ENCODE measurements around the gene CKS1B.

The CKS1B gene

DNA sequence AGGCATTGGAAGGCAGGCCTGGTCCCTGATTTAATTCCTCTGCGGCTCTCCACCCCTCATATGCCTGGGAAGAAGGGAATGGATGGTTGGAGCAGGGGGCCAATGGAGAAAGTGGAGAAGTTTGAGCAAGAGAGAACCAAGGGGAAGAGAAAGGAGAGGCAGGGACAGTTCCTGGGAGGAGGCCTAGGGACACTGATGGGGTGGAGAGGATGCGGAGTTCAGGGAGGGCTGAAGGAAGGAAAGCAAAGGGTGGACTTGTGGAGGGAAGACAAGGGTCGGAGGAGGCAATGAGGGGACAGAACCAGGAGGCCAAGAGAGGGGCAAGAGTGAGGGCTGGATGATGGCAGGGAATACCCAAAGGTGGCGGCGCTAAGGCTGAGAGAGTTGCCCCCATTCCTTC, 35.3 kb downstream of the CKS1B start:
- no peaks in the 10 kb centered on the region for H3K27me3 ChIP-seq (ENCODE audit: low read depth)
- H3K36me3 ChIP-seq (replicated peaks), result peaks cover 9% of the 10 kb centered on the region; the same call in 1 of the 2 replicates
- DNase-seq (ENCODE audit: low spot score in 2 of 2), result no peak
- no peaks in the 10 kb centered on the region for H3K9me3 ChIP-seq
- in situ Hi-C loops (cut with MboI; ENCODE audit: low sequenced_read_pairs), result no loop called here
- peaks cover 4% of the 10 kb centered on the region for H3K4me1 ChIP-seq
- no peak overlapping the region for H3K4me3 ChIP-seq

DNA sequence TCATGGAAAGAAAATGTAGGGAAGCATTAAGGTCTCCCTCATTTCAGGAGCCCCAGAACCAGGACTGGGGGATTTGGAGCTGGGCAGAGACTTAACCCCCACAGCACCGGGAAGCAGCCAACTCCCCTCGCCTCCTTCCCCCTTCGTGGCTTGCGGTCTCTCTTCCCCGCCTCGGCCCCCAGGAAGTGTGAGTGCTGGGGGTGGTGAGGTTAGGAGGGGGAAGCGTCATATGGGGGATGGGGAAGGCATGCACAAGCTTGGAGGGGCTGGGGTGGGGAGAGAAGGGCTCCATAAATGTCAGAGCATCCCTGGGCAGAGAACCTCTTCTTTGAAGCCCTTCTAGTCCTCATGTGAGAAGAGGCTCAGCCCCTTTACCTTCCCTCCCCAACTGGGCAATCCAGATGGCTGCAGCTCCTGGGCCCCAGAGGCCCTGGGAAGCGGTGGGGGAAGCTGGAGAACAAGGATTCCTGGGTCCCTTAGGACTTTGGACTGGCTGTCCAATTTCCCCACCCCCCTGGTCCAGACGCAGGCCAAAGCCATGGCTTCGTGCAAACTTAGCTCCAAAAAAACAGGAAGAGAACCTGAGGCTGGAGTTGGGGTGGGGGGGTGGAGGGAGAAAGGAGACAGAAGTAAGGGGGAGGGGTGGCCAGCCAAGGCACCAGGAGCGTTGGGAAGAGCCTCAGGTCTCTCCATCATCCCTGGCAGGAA, 35.9 kb downstream of the CKS1B start:
- in situ Hi-C loops (cut with MboI; ENCODE audit: low sequenced_read_pairs), result no loop called here
- no peak for DNase-seq (ENCODE audit: low spot score in 2 of 2)
- Histone ChIP-seq H3K9me3 (no peaks in the 10 kb centered on the region), H3K4me3 (no peak overlapping the region), H3K4me1 (peaks cover 4% of the 10 kb centered on the region; the same call in 1 of the 2 replicates), H3K36me3 (replicated peaks) (peaks cover 15% of the 10 kb centered on the region; the same call in 1 of the 2 replicates), H3K27me3 (ENCODE audit: low read depth) (no peaks in the 10 kb centered on the region)

DNA sequence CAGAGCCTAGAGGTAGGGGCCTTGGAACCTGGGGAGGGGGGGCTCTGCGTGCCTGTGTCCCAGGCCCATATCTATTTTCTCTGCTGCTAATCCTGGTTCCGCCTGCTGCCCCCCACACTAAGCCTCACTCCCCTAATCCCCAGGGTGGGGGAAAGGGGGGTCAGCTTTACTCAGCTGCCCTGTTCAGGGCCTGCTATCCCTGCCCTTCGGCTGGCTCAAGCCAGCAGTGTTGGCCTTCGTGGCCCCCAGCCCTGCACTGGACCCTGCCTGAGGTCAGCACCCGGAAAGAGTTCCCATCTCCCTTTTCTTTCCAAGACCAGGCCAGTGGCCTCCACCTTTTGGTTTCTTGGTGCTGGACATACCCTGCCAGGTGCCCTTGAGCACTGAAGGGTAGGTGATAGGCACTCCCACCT, 36.5 kb downstream of the CKS1B start:
- H3K9me3 ChIP-seq, result no peaks in the 10 kb centered on the region
- in situ Hi-C loops (cut with MboI; ENCODE audit: low sequenced_read_pairs), result no loop called here
- peaks cover 4% of the 10 kb centered on the region; the same call in 1 of the 2 replicates for H3K4me1 ChIP-seq
- H3K4me3 ChIP-seq, result no peak overlapping the region
- H3K27me3 ChIP-seq (ENCODE audit: low read depth), result no peaks in the 10 kb centered on the region
- H3K36me3 ChIP-seq (replicated peaks), result peaks cover 20% of the 10 kb centered on the region; the same call in 1 of the 2 replicates
- no peak for DNase-seq (ENCODE audit: low spot score in 2 of 2)

DNA sequence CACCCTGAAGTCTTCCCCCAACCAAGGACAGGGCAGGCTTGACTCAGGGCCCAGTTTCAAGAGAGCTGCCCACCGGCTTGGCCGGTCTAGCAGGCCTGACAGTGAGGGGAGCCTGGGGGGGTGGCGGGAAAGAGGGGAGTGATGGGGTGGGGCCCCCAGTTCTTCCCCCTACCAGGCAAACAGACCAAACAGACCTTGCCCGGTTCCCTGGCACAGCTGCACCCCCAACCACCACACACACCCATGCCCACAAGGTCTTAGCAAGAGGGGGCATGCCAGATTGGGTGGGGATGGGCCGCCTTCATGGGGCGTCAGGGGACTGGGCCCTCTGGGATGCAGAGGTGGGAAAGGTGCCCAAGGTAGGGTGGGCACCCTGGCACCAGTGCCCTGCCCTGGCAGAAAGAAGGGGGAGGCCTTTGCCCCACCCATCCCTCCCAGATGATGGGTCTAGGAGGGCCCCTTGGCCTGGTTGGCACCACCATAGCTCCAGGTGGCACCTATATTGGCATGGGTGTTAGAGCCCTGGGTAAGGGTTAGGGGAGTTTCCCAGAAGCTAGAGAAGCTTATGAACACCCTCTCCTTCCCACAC, 37.0 kb downstream of the CKS1B start:
- in situ Hi-C loops (cut with MboI; ENCODE audit: low sequenced_read_pairs), result no loop called here
- H3K4me1 ChIP-seq, result peaks cover 4% of the 10 kb centered on the region; the same call in 1 of the 2 replicates
- H3K4me3 ChIP-seq, result no peak overlapping the region
- H3K27me3 ChIP-seq (ENCODE audit: low read depth), result no peaks in the 10 kb centered on the region
- H3K36me3 ChIP-seq (replicated peaks), result peaks cover 25% of the 10 kb centered on the region
- no peaks in the 10 kb centered on the region for H3K9me3 ChIP-seq
- no peak for DNase-seq (ENCODE audit: low spot score in 2 of 2)

DNA sequence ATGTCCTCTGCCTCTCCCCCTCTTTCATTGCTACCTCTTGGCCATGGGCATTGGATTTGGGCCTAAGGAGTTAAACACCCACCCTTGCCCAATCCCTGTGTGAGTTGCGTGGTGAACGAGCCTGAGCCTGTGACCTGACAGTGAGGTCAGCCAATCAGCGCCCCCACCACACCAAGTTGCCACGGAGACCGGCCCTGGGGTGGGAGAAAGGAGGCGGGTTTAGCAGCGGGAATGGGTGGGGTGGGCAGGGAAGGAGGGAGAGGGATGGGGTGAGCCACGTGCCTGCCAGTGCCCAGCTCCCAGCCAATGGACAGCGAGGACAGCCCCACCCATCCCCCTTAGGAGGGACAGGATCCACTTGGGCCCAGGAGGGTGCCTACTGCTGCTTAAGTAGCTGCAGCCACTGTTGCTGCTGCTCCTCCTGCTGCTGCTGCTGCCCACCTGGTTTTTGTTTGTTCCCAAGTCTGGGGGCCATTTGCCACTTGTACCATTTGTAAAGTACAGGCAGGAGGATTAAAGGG, 37.6 kb downstream of the CKS1B start:
- peak; percentile 41 to 80 for DNase-seq (ENCODE audit: low spot score in 2 of 2)
- in situ Hi-C loops (cut with MboI; ENCODE audit: low sequenced_read_pairs), result no loop called here
- Histone ChIP-seq H3K4me1 (peaks cover 9% of the 10 kb centered on the region), H3K4me3 (no peak overlapping the region), H3K27me3 (ENCODE audit: low read depth) (no peaks in the 10 kb centered on the region), H3K36me3 (replicated peaks) (peaks cover 29% of the 10 kb centered on the region), H3K9me3 (no peaks in the 10 kb centered on the region)

DNA sequence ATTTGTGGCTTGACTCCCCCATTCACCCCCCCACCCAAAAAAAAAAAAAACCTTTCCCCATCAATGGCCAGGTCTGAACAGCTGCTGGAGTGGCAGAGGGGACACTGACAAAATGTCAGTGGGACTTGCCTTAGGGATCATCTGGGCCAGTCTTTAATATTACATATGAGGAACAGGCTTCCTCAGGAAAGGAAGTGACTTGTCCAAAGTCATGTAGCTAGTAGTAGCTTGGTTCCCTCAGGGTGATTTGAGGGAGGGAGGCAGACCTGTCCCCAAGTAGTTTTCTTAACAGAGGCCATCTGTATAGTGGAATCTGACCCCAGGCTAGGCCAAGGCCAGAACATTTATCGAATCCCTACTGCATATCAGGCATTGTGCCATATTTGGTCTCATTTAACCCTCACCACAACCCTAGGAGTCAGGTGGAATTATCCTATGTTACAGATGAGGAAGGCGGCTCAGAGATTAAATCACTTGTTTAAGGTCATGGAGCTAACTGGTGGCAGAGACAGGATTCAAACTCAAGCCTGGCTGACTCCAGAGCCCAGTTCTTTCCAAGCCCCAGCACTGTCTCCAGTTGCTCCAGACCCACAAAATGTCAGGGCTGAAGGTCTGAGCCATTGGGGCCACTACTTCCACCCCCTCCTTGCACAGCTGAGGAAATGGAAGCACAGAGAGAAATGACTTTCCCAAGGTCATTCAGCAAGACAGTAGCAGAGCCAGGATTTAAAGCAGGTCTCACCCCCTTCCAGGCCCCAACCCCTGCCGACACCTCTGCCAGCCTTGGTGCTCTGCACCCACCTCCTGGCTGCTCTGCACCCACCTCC, 38.5 kb downstream of the CKS1B start:
- no peak for DNase-seq (ENCODE audit: low spot score in 2 of 2)
- Histone ChIP-seq H3K4me3 (no peak overlapping the region), H3K27me3 (ENCODE audit: low read depth) (no peaks in the 10 kb centered on the region), H3K36me3 (replicated peaks) (peaks cover 29% of the 10 kb centered on the region), H3K4me1 (peaks cover 13% of the 10 kb centered on the region), H3K9me3 (no peaks in the 10 kb centered on the region)
- in situ Hi-C loops (cut with MboI; ENCODE audit: low sequenced_read_pairs), result no loop called here

DNA sequence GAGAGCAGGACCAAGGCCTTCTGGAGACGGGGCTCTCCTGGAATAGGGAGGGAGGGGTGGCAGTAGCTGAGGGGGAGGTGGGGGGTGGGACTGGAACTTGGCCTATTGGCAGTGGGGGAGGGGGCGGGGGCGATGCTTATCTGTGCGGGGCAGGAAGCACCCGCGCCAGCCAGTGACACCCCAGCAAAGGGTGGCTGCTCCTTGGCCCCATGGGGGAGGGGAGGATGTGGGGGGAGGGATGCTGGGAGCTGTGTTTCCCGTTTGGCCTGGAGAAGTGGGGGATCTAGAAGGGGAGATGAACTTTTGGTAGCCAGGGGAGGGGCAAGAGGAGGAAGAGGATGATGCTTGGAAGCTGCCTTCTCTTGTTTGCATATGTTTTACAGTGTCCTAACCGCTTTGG, 39.2 kb downstream of the CKS1B start:
- Histone ChIP-seq H3K9me3 (no peaks in the 10 kb centered on the region), H3K4me1 (peaks cover 13% of the 10 kb centered on the region), H3K36me3 (replicated peaks) (peaks cover 29% of the 10 kb centered on the region), H3K27me3 (ENCODE audit: low read depth) (no peaks in the 10 kb centered on the region), H3K4me3 (no peak overlapping the region)
- in situ Hi-C loops (cut with MboI; ENCODE audit: low sequenced_read_pairs), result no loop called here
- DNase-seq (ENCODE audit: low spot score in 2 of 2), result no peak

DNA sequence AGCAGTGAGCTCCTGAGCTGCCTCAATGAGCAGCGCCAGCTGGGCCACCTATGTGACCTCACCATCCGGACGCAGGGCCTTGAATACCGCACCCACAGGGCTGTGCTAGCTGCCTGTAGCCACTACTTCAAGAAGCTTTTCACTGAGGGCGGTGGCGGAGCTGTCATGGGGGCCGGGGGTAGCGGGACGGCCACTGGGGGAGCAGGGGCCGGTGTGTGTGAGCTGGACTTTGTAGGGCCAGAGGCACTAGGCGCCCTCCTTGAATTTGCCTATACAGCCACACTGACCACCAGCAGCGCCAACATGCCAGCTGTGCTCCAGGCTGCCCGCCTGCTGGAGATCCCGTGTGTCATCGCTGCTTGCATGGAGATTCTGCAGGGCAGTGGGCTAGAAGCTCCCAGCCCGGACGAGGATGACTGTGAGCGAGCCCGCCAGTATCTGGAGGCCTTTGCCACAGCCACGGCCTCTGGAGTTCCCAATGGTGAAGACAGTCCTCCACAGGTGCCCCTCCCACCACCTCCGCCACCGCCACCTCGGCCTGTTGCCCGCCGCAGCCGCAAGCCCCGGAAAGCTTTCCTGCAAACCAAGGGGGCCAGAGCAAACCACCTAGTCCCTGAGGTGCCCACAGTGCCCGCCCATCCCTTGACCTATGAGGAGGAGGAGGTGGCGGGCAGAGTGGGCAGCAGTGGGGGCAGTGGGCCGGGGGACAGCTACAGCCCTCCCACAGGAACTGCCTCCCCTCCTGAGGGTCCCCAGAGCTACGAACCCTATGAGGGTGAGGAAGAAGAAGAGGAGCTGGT, 40.4 kb downstream of the CKS1B start:
- Histone ChIP-seq H3K4me3 (no peak overlapping the region), H3K27me3 (ENCODE audit: low read depth) (no peaks in the 10 kb centered on the region), H3K36me3 (replicated peaks) (peaks cover 29% of the 10 kb centered on the region), H3K4me1 (peaks cover 13% of the 10 kb centered on the region), H3K9me3 (no peaks in the 10 kb centered on the region)
- in situ Hi-C loops (cut with MboI; ENCODE audit: low sequenced_read_pairs), result no loop called here
- no peak for DNase-seq (ENCODE audit: low spot score in 2 of 2)

DNA sequence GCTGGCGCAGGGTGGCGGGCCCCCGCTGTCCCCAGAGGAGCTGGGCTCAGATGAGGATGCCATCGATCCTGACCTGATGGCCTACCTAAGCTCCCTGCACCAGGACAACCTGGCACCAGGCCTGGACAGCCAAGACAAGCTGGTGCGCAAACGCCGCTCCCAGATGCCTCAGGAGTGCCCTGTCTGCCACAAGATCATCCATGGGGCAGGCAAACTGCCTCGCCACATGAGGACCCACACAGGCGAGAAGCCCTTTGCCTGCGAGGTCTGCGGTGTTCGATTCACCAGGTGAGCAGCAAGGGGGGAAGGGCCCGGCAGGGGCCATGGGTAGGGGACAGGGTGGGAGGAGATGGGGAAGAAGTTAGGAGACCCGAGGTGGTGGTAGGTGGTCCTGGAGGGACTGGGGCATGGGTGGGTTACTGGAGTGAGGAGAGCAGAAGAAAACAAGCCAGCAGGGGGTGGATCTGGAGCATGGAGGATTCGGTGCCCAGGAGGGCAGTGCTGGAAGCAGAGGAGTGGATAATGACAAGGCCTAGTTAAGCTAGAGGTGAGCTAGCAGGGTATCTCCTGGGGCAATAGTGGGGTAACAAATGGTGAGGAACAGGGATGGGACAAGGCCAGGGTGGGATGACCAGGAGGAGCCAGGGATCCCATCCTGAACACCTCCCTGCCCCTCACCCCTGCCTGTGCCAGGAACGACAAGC, 41.2 kb downstream of the CKS1B start:
- H3K4me1 ChIP-seq, result peaks cover 13% of the 10 kb centered on the region
- no peak overlapping the region for H3K4me3 ChIP-seq
- H3K27me3 ChIP-seq (ENCODE audit: low read depth), result no peaks in the 10 kb centered on the region
- H3K36me3 ChIP-seq (replicated peaks), result peaks cover 29% of the 10 kb centered on the region
- no peak for DNase-seq (ENCODE audit: low spot score in 2 of 2)
- in situ Hi-C loops (cut with MboI; ENCODE audit: low sequenced_read_pairs), result no loop called here
- H3K9me3 ChIP-seq, result no peaks in the 10 kb centered on the region

DNA sequence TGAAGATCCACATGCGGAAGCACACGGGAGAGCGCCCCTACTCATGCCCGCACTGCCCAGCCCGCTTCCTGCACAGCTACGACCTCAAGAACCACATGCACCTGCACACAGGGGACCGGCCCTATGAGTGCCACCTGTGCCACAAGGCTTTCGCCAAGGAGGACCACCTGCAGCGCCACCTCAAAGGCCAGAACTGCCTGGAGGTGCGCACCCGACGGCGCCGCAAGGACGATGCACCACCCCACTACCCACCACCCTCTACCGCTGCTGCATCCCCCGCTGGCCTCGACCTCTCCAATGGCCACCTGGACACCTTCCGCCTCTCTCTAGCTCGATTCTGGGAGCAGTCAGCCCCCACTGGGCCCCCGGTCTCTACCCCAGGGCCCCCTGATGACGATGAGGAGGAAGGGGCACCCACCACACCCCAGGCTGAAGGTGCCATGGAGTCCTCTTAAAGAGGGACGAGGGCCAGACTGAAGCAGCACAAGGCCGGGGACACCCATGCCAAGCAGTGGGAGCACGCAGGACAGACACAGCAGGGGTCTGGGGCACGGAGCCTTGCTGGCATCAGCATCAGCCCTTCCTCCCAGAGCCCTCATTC, 41.9 kb downstream of the CKS1B start:
- Histone ChIP-seq H3K4me3 (no peak overlapping the region), H3K36me3 (replicated peaks) (peaks cover 29% of the 10 kb centered on the region), H3K27me3 (ENCODE audit: low read depth) (no peaks in the 10 kb centered on the region), H3K4me1 (peaks cover 13% of the 10 kb centered on the region), H3K9me3 (no peaks in the 10 kb centered on the region)
- in situ Hi-C loops (cut with MboI; ENCODE audit: low sequenced_read_pairs), result no loop called here
- DNase-seq (ENCODE audit: low spot score in 2 of 2), result no peak

DNA sequence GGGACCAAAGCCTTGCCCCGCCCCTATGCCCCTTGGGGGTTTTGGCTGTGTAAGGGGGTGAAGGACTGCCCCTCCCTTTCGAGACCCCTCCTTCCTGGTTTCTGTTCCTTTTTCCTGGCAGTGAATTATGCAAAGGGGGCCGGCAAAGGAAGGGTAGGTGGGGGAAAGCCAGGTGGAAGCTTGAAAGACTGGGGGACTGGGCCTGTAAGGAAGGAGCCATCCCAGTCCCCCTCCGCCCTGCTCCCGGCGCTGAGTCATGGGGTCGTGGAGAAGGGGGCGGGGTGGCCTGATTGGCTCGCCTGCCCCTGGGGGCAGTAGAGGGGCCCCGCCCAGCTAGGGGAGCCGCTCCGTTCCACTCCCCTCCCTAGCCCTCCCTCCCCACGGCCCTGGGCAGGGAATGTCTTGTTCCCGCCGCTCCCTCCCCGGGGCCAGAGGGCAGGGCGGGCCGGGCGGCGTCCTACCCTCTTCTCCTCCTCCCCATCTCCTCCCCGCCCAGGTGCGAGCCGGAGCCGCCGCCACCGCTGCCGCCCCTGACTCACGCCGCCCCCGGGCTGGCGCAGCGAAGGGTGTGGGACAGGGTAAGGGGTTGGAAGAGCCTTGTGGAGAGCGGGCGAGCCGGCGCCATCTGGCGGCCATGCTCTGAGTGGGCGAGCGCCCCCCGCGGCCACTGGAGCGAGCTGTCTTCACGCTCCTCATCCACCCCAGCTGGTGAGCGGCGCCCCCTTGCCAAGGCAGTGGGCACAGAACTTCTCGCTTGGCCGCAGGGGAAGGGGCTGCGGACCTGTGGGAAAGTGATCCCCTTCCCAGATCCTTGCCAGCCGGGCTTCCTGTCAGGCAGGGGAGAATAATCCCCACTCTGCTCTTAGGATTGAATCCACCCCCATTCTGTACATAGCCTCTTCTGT, 42.8 kb downstream of the CKS1B start:
- H3K4me3 ChIP-seq, result peak overlapping the region; percentile 26
- no peaks in the 10 kb centered on the region for H3K9me3 ChIP-seq
- H3K36me3 ChIP-seq (replicated peaks), result peaks cover 29% of the 10 kb centered on the region
- DNase-seq (ENCODE audit: low spot score in 2 of 2), result peak; percentile 85 to 95
- in situ Hi-C loops (cut with MboI; ENCODE audit: low sequenced_read_pairs), result no loop called here
- H3K4me1 ChIP-seq, result peaks cover 9% of the 10 kb centered on the region
- no peaks in the 10 kb centered on the region for H3K27me3 ChIP-seq (ENCODE audit: low read depth)

DNA sequence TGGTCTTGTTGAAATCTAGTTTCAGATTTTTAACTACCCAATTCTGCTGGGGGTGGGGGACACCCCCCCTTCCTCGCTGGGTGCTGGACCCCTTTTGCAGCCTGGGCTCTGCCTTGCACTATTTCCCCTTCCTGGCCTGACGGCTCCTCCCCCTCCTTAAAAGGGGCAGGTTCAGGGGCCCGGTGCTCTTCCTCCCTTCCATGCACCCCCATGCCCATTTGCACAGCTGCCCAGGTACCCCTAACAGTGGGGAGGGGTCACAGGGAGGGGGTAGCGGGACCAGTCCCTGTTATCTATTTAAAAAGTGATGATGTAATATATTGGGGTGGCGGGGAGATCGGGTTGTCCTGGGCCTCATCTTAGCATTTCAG, 43.5 kb downstream of the CKS1B start:
- Histone ChIP-seq H3K36me3 (replicated peaks) (peaks cover 29% of the 10 kb centered on the region), H3K4me1 (peaks cover 9% of the 10 kb centered on the region), H3K27me3 (ENCODE audit: low read depth) (no peaks in the 10 kb centered on the region), H3K9me3 (no peaks in the 10 kb centered on the region), H3K4me3 (peak overlapping the region; percentile 26; the same call in 1 of the 2 replicates)
- no peak for DNase-seq (ENCODE audit: low spot score in 2 of 2)
- in situ Hi-C loops (cut with MboI; ENCODE audit: low sequenced_read_pairs), result no loop called here

All from HAP-1 (cell line).